ENCODE measurements around the gene PLEKHG3. TPM values are rescaled to one million over a fixed set of nuclear protein-coding genes. Genes with fewer than 3 reads are reported as not detected.

Gene PLEKHG3
- total and polyA plus RNA-seq, 2 of the 13 experiments (the other 11 are each of a cell fraction or from before 2014, with no cell fraction given) = 7.1 to 9.8 TPM

- in situ Hi-C loops (cut with HindIII; ENCODE audit: extremely low pct_ligation_motif_present, low pct_unique_long_range_greater_than_20kb) = no loop called here
- ATAC-seq (no peak), FAIRE-seq (no peak), DNase-seq (ENCODE audit: low spot score) (no peak)
- H2AFZ ChIP-seq (ENCODE audit: low read length) = no peak overlapping the region
- no TSS peak for BruUV-seq (replicated peaks)
- H3K27ac ChIP-seq (ENCODE audit: extremely low read length, insufficient read depth, low read length) = no peak overlapping the region
- no peak overlapping the region for H3K9ac ChIP-seq (ENCODE audit: insufficient read depth, low read depth, low read length)
- no peaks in the 10 kb centered on the region for H3K36me3 ChIP-seq (replicated peaks in 1 of 2; ENCODE audit: control insufficient read depth in 1 of 2, insufficient read depth in 2 of 2, low read length in 2 of 2)
- ChIA-PET POLR2A (no interaction called here), CTCF (ENCODE audit: low intra/inter-chr PET ratio, low total read pairs) (no interaction called here)
- peaks cover 3 to 17% of the 10 kb centered on the region in 2 experiments; a peak in 4 of 5 replicates for H3K27me3 ChIP-seq (ENCODE audit: control insufficient read depth in 1 of 2, insufficient read depth in 2 of 2, low read length in 2 of 2)
- TF ChIP-seq AHR (CRISPR knock-in tag; IDR thresholded peaks at IDR 0.05) (no peak), NKX3-1 (CRISPR knock-in tag; IDR thresholded peaks at IDR 0.05) (no peak), SMARCE1 (IDR thresholded peaks at IDR 0.05; ENCODE audit: borderline replicate concordance) (no peak)
- H3K4me2 ChIP-seq (ENCODE audit: low read depth, low read length) = no peak overlapping the region
- no peaks in the 10 kb centered on the region for H3K79me2 ChIP-seq (ENCODE audit: insufficient read depth, low read length)
- 80% methylated on average over 3 of the region's 11 CpGs for WGBS (ENCODE audit: low lambda C conversion rate)
- peaks cover 11% of the 10 kb centered on the region; the same call in 1 of the 2 replicates for H3K4me1 ChIP-seq (ENCODE audit: insufficient read depth, low read length)
- H3K9me3 ChIP-seq (ENCODE audit: low read length) = no peaks in the 10 kb centered on the region
- no peaks in the 10 kb centered on the region for H4K20me1 ChIP-seq (ENCODE audit: insufficient read depth, low read length)
- H3K4me3 ChIP-seq (replicated peaks in 1 of 3; ENCODE audit: insufficient read depth in 1 of 3, low read depth in 2 of 3, low read length in 3 of 3) = no peak overlapping the region
- intact Hi-C loops (cut with micrococcal nuclease; ENCODE audit: unreplicated experiment) = no loop called here
Observed at GRCh38 chr14:64796369-64796768, 92.1 kb downstream of the PLEKHG3 start.

- H4K20me1 ChIP-seq (ENCODE audit: insufficient read depth, low read length) = no peaks in the 10 kb centered on the region
- no peak overlapping the region for H3K9ac ChIP-seq (ENCODE audit: insufficient read depth, low read depth, low read length)
- in situ Hi-C loops (cut with HindIII; ENCODE audit: extremely low pct_ligation_motif_present, low pct_unique_long_range_greater_than_20kb) = no loop called here
- ATAC-seq = no peak
- WGBS (ENCODE audit: low lambda C conversion rate) = no CpG with 5 or more reads among the region's 10 CpGs
- no peak overlapping the region for H3K4me3 ChIP-seq (replicated peaks in 1 of 3; ENCODE audit: insufficient read depth in 1 of 3, low read depth in 2 of 3, low read length in 3 of 3)
- no peaks in the 10 kb centered on the region for H3K36me3 ChIP-seq (replicated peaks in 1 of 2; ENCODE audit: control insufficient read depth in 1 of 2, insufficient read depth in 2 of 2, low read length in 2 of 2)
- ChIA-PET POLR2A (no interaction called here), CTCF (ENCODE audit: low intra/inter-chr PET ratio, low total read pairs) (interaction anchor here (1.8 kb wide), 1 partner anchor 93 kb away, joined by 5 read pairs; no protein-coding TSS in a partner anchor)
- DNase-seq (ENCODE audit: low spot score) = no peak
- H3K4me1 ChIP-seq (ENCODE audit: insufficient read depth, low read length) = peaks cover 11% of the 10 kb centered on the region; the same call in 1 of the 2 replicates
- H3K9me3 ChIP-seq (ENCODE audit: low read length) = no peaks in the 10 kb centered on the region
- BruUV-seq (replicated peaks) = no TSS peak
- H3K79me2 ChIP-seq (ENCODE audit: insufficient read depth, low read length) = no peaks in the 10 kb centered on the region
- intact Hi-C loops (cut with micrococcal nuclease; ENCODE audit: unreplicated experiment) = no loop called here
- H2AFZ ChIP-seq (ENCODE audit: low read length) = no peak overlapping the region
- H3K27ac ChIP-seq (ENCODE audit: extremely low read length, insufficient read depth, low read length) = no peak overlapping the region
- FAIRE-seq = no peak
- peaks cover 2 to 3% of the 10 kb centered on the region in 2 experiments; a peak in 3 of 5 replicates for H3K27me3 ChIP-seq (ENCODE audit: control insufficient read depth in 1 of 2, insufficient read depth in 2 of 2, low read length in 2 of 2)
- TF ChIP-seq ZIK1 (CRISPR knock-in tag; IDR thresholded peaks at IDR 0.05; ENCODE audit: borderline replicate concordance, low read depth) (no peak), MATR3 (CRISPR knock-in tag; IDR thresholded peaks at IDR 0.05) (no peak), ZFP90 (CRISPR knock-in tag; IDR thresholded peaks at IDR 0.05; ENCODE audit: borderline replicate concordance) (no peak), ZNF101 (CRISPR knock-in tag; IDR thresholded peaks at IDR 0.05; ENCODE audit: borderline replicate concordance, low read depth) (no peak), CENPX (CRISPR knock-in tag; IDR thresholded peaks at IDR 0.05) (no peak), NR2C2 (CRISPR knock-in tag; IDR thresholded peaks at IDR 0.05; ENCODE audit: borderline replicate concordance) (no peak), ZFYVE20 (CRISPR knock-in tag; IDR thresholded peaks at IDR 0.05; ENCODE audit: borderline replicate concordance, low read depth) (no peak), ZNF414 (CRISPR knock-in tag; IDR thresholded peaks at IDR 0.05) (no peak), CREM (IDR thresholded peaks at IDR 0.05) (no peak), CREM (CRISPR knock-in tag; IDR thresholded peaks at IDR 0.05) (no peak), REST (IDR thresholded peaks at IDR 0.05; ENCODE audit: borderline replicate concordance in 1 of 2, low read depth in 1 of 2, low read length in 2 of 2) (no peak), SIN3B (IDR thresholded peaks at IDR 0.05; ENCODE audit: low read length) (no peak)
- H3K4me2 ChIP-seq (ENCODE audit: low read depth, low read length) = no peak overlapping the region
Observed at GRCh38 chr14:64799555-64799954, 95.3 kb downstream of the PLEKHG3 start.
